HepG2 (cell line): ENCODE data around the gene KLHDC8B. TPM values are rescaled to one million over a fixed set of nuclear protein-coding genes. Genes with fewer than 3 reads are reported as not detected.
A peak's percentile ranks its signal among the peaks of the same experiment; 100 is the strongest.

ENCODE experiments used
- FOXA1 ChIP-seq, 2 experiments: fragments of 450-650 bp in 1 of 2; sonication (generic) in 1 of 2; formaldehyde crosslinking in 1 of 2; IDR thresholded peaks; 2 replicates each; pipeline versions ENCODE4 v1.4.0 to v1.6.1; 2016 to 2020; ENCODE audit warnings: missing genetic modification reagents in 1 of 2
- IRX3 ChIP-seq: sonication (generic); formaldehyde crosslinking; IDR thresholded peaks from 2 replicates; pipeline ENCODE4 v1.8.1; 2023; ENCODE audit warnings: mild to moderate bottlenecking, low read depth, missing genetic modification reagents, borderline replicate concordance
- NFYB ChIP-seq: sonication (generic); formaldehyde crosslinking; IDR thresholded peaks from 2 replicates; pipeline ENCODE4 v1.4.0; 2020; ENCODE audit warnings: missing genetic modification reagents
- NR1H2 ChIP-seq: sonication (generic); formaldehyde crosslinking; IDR thresholded peaks from 2 replicates; pipeline ENCODE4 v1.8.1; 2022; ENCODE audit warnings: low read depth, missing genetic modification reagents, borderline replicate concordance
- ZBTB38 ChIP-seq: sonication (generic); formaldehyde crosslinking; IDR thresholded peaks from 2 replicates; pipeline ENCODE4 v1.5.1; 2020; ENCODE audit warnings: mild to moderate bottlenecking, missing genetic modification reagents
- ZBTB7A ChIP-seq: sonication (generic); formaldehyde crosslinking; IDR thresholded peaks from 2 replicates; pipeline ENCODE4 v1.8.0; 2022; ENCODE audit warnings: mild to moderate bottlenecking, missing genetic modification reagents
- ZFP36L1 ChIP-seq: sonication (generic); formaldehyde crosslinking; IDR thresholded peaks from 2 replicates; pipeline ENCODE4 v1.8.0; 2022; ENCODE audit warnings: mild to moderate bottlenecking, missing genetic modification reagents, moderate library complexity
- ZFX ChIP-seq: sonication (generic); formaldehyde crosslinking; IDR thresholded peaks from 2 replicates; pipeline ENCODE4 v1.4.0; 2020; ENCODE audit warnings: mild to moderate bottlenecking, low read depth, missing genetic modification reagents, moderate library complexity
- ZNF253 ChIP-seq: sonication (generic); formaldehyde crosslinking; IDR thresholded peaks from 2 replicates; pipeline ENCODE4 v1.8.0; 2022; ENCODE audit warnings: mild to moderate bottlenecking, missing genetic modification reagents, borderline replicate concordance
- ZNF335 ChIP-seq: sonication (generic); formaldehyde crosslinking; IDR thresholded peaks from 2 replicates; pipeline ENCODE4 v1.4.0; 2020; ENCODE audit warnings: missing genetic modification reagents
- polyA plus RNA-seq, 8 experiments: library from polyadenylated mRNA; depleted of rRNA in 3 of 8; stranded (reverse) in 7 of 8; unstranded in 1 of 8; fragments of >200 nt; fragmentation: Illumina TruSeq in 4 of 8; extraction: Trizol in 4 of 8; gene quantifications; 2 replicates each; pipeline versions ENCODE4 v1.2.1 to v1.2.3, GENCODE V29; 2011 to 2016; ENCODE audit warnings: low read depth in 4 of 8, missing spikeins in 1 of 8, mixed read lengths in 1 of 8; ENCODE audit not compliant: insufficient read depth in 1 of 8
- total RNA-seq, 5 experiments: library from RNA; depleted of rRNA; stranded (reverse); fragments of >200 nt; fragmentation: Illumina TruSeq; extraction: Trizol; gene quantifications; 2 replicates each; pipeline ENCODE4 v1.2.3, GENCODE V29; 2016; ENCODE audit warnings: low read depth in 1 of 5
- TF ChIP-seq, protein P1 (sequence below): sonication (generic); formaldehyde crosslinking; IDR thresholded peaks from 2 replicates; pipeline ENCODE4 v1.4.0; 2020; ENCODE audit warnings: mild to moderate bottlenecking, missing genetic modification reagents
- TF ChIP-seq, protein P2 (sequence below): sonication (generic); formaldehyde crosslinking; IDR thresholded peaks from 2 replicates; pipeline ENCODE4 v1.4.0; 2020; ENCODE audit warnings: missing genetic modification reagents
- TF ChIP-seq, protein P3 (sequence below): sonication (generic); formaldehyde crosslinking; IDR thresholded peaks from 2 replicates; pipeline ENCODE4 v1.9.0; 2022; ENCODE audit warnings: missing genetic modification reagents, mild to moderate bottlenecking, borderline replicate concordance
- TF ChIP-seq, protein P4 (sequence below): sonication (generic); formaldehyde crosslinking; IDR thresholded peaks from 2 replicates; pipeline ENCODE4 v1.4.0; 2020; ENCODE audit warnings: mild to moderate bottlenecking, missing genetic modification reagents
- TF ChIP-seq, protein P5 (sequence below): sonication (generic); formaldehyde crosslinking; IDR thresholded peaks from 2 replicates; pipeline ENCODE4 v1.8.1; 2022; ENCODE audit warnings: mild to moderate bottlenecking, missing genetic modification reagents
- TF ChIP-seq, protein P6 (sequence below): sonication (generic); formaldehyde crosslinking; IDR thresholded peaks from 2 replicates; pipeline ENCODE4 v1.9.0; 2021; ENCODE audit warnings: missing genetic modification reagents, borderline replicate concordance
- TF ChIP-seq, protein P7 (sequence below): sonication (generic); formaldehyde crosslinking; IDR thresholded peaks from 2 replicates; pipeline ENCODE4 v1.8.1; 2023; ENCODE audit warnings: mild to moderate bottlenecking, missing genetic modification reagents, borderline replicate concordance

The KLHDC8B gene
- total and polyA plus RNA-seq, 2 of the 13 experiments (the other 11 are each of a cell fraction or from before 2014, with no cell fraction given), result 17.2 to 17.8 TPM

DNA sequence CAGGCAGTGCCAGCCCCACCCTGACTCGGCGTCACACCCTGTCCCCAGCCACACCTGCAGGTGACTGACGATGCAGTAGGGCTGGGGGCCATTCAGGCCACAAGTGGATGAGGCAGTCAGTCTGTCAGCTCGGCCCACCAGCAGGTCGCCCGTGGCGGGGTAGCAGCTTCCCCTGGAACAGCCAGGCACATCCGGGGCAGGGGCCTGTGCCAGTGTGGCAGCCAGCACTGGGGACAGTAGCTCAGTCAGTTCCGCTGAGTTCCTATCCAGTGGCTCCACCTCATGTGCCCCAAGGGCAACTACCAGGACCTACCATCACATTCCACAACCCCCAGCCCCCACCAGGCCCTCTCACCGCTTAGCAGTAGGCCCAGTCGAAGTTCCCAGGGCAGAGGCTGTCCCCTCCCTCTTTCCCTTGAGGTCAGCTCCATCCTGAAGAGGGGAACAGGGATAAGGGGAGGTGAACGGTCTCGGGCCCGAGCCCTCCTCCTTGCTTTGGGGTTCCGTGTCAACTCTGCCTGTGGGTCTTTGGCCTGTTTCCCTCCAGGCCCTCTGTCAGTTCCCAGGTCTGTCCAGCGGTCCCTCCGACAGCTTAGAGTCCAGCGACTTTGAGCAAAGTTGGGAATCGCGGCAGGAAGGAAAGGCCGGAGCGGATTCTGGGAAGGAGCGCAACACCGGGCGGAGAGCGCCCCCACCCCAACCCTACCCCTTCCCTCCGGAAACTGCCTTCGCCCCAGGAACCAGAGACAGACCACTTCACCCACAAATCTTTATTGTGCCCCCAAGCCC lies 38.8 kb upstream of the KLHDC8B start, which contains the start of gene LAMB2 (continued):
- TF ChIP-seq ZNF253 (CRISPR knock-in tag) (0 out of 2 replicates have a peak, but pooled peaks have one; percentile 7), ZBTB7A (CRISPR knock-in tag) (peak; percentile 26; the same call in 1 of the 2 replicates), ZNF335 (CRISPR knock-in tag) (peak; percentile 81), NR1H2 (CRISPR knock-in tag) (no peak), ZFP36L1 (CRISPR knock-in tag) (no peak), IRX3 (CRISPR knock-in tag) (peak; percentile 72; the same call in 1 of the 2 replicates), ZFX (CRISPR knock-in tag) (peak; percentile 99), FOXA1 (IDR thresholded peaks at IDR 0.05) (no peak), FOXA1 (CRISPR knock-in tag; IDR thresholded peaks at IDR 0.05) (no peak), NFYB (CRISPR knock-in tag) (no peak), ZBTB38 (CRISPR knock-in tag) (0 out of 2 replicates have a peak, but pooled peaks have one; percentile 5)
- TF ChIP-seq, protein P1, sequence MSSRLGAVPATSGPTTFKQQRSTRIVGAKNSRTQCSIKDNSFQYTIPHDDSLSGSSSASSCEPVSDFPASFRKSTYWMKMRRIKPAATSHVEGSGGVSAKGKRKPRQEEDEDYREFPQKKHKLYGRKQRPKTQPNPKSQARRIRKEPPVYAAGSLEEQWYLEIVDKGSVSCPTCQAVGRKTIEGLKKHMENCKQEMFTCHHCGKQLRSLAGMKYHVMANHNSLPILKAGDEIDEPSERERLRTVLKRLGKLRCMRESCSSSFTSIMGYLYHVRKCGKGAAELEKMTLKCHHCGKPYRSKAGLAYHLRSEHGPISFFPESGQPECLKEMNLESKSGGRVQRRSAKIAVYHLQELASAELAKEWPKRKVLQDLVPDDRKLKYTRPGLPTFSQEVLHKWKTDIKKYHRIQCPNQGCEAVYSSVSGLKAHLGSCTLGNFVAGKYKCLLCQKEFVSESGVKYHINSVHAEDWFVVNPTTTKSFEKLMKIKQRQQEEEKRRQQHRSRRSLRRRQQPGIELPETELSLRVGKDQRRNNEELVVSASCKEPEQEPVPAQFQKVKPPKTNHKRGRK, result no peak
- TF ChIP-seq, protein P2, sequence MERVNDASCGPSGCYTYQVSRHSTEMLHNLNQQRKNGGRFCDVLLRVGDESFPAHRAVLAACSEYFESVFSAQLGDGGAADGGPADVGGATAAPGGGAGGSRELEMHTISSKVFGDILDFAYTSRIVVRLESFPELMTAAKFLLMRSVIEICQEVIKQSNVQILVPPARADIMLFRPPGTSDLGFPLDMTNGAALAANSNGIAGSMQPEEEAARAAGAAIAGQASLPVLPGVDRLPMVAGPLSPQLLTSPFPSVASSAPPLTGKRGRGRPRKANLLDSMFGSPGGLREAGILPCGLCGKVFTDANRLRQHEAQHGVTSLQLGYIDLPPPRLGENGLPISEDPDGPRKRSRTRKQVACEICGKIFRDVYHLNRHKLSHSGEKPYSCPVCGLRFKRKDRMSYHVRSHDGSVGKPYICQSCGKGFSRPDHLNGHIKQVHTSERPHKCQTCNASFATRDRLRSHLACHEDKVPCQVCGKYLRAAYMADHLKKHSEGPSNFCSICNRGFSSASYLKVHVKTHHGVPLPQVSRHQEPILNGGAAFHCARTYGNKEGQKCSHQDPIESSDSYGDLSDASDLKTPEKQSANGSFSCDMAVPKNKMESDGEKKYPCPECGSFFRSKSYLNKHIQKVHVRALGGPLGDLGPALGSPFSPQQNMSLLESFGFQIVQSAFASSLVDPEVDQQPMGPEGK (CRISPR knock-in tag), result peak; percentile 89
- TF ChIP-seq, protein P3, sequence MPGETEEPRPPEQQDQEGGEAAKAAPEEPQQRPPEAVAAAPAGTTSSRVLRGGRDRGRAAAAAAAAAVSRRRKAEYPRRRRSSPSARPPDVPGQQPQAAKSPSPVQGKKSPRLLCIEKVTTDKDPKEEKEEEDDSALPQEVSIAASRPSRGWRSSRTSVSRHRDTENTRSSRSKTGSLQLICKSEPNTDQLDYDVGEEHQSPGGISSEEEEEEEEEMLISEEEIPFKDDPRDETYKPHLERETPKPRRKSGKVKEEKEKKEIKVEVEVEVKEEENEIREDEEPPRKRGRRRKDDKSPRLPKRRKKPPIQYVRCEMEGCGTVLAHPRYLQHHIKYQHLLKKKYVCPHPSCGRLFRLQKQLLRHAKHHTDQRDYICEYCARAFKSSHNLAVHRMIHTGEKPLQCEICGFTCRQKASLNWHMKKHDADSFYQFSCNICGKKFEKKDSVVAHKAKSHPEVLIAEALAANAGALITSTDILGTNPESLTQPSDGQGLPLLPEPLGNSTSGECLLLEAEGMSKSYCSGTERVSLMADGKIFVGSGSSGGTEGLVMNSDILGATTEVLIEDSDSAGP (CRISPR knock-in tag), result peak; percentile 65
- TF ChIP-seq, protein P4, sequence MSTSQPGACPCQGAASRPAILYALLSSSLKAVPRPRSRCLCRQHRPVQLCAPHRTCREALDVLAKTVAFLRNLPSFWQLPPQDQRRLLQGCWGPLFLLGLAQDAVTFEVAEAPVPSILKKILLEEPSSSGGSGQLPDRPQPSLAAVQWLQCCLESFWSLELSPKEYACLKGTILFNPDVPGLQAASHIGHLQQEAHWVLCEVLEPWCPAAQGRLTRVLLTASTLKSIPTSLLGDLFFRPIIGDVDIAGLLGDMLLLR (CRISPR knock-in tag), result peak; percentile 71; the same call in 1 of the 2 replicates
- TF ChIP-seq, protein P5, sequence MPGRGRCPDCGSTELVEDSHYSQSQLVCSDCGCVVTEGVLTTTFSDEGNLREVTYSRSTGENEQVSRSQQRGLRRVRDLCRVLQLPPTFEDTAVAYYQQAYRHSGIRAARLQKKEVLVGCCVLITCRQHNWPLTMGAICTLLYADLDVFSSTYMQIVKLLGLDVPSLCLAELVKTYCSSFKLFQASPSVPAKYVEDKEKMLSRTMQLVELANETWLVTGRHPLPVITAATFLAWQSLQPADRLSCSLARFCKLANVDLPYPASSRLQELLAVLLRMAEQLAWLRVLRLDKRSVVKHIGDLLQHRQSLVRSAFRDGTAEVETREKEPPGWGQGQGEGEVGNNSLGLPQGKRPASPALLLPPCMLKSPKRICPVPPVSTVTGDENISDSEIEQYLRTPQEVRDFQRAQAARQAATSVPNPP, result peak; percentile 54; the same call in 1 of the 2 replicates
- TF ChIP-seq, protein P6, sequence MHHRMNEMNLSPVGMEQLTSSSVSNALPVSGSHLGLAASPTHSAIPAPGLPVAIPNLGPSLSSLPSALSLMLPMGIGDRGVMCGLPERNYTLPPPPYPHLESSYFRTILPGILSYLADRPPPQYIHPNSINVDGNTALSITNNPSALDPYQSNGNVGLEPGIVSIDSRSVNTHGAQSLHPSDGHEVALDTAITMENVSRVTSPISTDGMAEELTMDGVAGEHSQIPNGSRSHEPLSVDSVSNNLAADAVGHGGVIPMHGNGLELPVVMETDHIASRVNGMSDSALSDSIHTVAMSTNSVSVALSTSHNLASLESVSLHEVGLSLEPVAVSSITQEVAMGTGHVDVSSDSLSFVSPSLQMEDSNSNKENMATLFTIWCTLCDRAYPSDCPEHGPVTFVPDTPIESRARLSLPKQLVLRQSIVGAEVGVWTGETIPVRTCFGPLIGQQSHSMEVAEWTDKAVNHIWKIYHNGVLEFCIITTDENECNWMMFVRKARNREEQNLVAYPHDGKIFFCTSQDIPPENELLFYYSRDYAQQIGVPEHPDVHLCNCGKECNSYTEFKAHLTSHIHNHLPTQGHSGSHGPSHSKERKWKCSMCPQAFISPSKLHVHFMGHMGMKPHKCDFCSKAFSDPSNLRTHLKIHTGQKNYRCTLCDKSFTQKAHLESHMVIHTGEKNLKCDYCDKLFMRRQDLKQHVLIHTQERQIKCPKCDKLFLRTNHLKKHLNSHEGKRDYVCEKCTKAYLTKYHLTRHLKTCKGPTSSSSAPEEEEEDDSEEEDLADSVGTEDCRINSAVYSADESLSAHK, result no peak
- TF ChIP-seq, protein P7, sequence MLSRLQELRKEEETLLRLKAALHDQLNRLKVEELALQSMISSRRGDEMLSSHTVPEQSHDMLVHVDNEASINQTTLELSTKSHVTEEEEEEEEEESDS (CRISPR knock-in tag), result no peak
